Measurements from ENCODE around the gene ZNFX1.
"Not testable (repeated sequence)": the region's sequence is repeated elsewhere in the genome, so short reads cannot be mapped to it uniquely, and the experiment has no call there.

Gene ZNFX1

DNA sequence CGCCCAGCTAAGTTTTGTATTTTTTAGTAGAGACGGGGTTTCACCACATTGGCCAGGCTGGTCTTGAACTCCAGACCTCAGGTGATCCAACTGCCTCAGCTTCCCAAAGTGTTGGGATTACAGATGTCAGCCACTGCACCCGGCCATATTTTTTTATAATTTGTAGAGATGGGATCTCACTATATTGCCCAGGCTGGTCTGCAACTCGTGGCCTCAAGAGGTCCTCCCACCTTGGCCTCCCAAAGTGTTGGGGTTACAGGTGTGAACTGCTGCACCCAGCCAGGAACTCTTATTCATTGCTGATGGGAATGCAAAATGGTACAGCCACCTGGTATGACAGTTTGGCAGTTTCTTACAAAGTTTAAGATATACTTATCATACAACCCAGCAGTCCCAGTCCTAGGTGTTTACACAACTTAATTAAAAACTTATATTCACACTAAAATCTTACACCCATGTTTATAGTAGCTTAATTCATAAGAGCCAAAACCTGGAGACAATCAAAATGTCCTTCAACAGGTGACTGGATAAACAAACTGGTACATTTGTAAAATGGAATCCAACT is 78.0 kb downstream of the ZNFX1 start:
- H3K9me3 Mint-ChIP-seq (ENCODE audit: low read depth): peaks cover 4% of the 10 kb centered on the region
- no peaks in the 10 kb centered on the region for H3K4me1 Mint-ChIP-seq (ENCODE audit: low read depth)
- no peak overlapping the region for H3K27ac Mint-ChIP-seq
- no peaks in the 10 kb centered on the region for H3K27me3 Mint-ChIP-seq
- no peaks in the 10 kb centered on the region for H3K36me3 Mint-ChIP-seq
- no peak overlapping the region for H3K4me3 Mint-ChIP-seq

DNA sequence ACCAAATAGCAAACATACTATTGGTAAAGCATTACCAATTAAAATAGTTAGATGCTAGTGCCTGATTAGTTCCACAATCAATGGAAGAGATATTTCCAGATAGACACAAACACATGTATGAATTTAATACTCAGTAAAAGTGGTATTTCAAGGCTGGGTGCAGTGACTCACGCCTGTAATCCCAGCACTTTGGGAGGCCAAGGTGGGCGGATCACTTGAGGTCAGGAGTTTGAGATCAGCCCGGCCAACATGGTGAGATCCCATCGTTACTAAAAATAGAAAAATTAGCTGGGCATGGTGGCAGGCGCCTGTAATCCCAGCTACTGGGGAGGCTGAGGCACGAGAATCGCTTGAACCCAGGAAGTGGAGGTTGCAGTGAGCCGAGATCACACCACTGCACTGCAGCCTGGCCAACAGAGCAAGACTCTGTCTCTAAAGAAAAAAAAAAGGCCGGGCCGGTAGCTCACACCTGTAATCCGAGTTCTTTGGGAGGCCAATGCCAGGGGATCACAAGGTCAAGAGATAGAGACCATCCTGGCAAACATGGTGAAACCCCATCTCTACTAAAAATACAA is 84.8 kb downstream of the ZNFX1 start:
- H3K4me3 Mint-ChIP-seq; H3K27ac Mint-ChIP-seq; H3K4me1 Mint-ChIP-seq (ENCODE audit: low read depth); H3K9me3 Mint-ChIP-seq (ENCODE audit: low read depth); H3K36me3 Mint-ChIP-seq; H3K27me3 Mint-ChIP-seq: not testable (repeated sequence)
